Measurements from ENCODE around the gene JMJD6.

JMJD6 gene

GRCh38 chr17:76697702-76698465 lies 28.5 kb downstream of the JMJD6 start:
- DNase-seq (ENCODE audit: low read depth in 2 of 2), result no peak

- DNase-seq (ENCODE audit: low read depth in 2 of 2), result no peak
Measured at GRCh38 chr17:76696763-76697701, 29.4 kb downstream of the JMJD6 start.

GRCh38 chr17:76695059-76695831 lies 31.2 kb downstream of the JMJD6 start:
- no peak for DNase-seq (ENCODE audit: low read depth in 2 of 2)

- DNase-seq (ENCODE audit: low read depth in 2 of 2), result no peak
Measured at GRCh38 chr17:76691379-76692191, 34.8 kb downstream of the JMJD6 start.

GRCh38 chr17:76690596-76691280 lies 35.7 kb downstream of the JMJD6 start:
- DNase-seq (ENCODE audit: low read depth in 2 of 2), result no peak

- DNase-seq (ENCODE audit: low read depth in 2 of 2), result no peak
Measured at GRCh38 chr17:76689859-76690258, 36.5 kb downstream of the JMJD6 start.

- DNase-seq (ENCODE audit: low read depth in 2 of 2), result no peak
Measured at GRCh38 chr17:76688165-76688622, 38.2 kb downstream of the JMJD6 start.

- no peak for DNase-seq (ENCODE audit: low read depth in 2 of 2)
Measured at GRCh38 chr17:76687298-76688164, 38.9 kb downstream of the JMJD6 start.

- no peak for DNase-seq (ENCODE audit: low read depth in 2 of 2)
Measured at GRCh38 chr17:76686538-76687297, 39.7 kb downstream of the JMJD6 start.

- DNase-seq (ENCODE audit: low read depth in 2 of 2), result no peak
Measured at GRCh38 chr17:76685846-76686245, 40.6 kb downstream of the JMJD6 start.

GRCh38 chr17:76685366-76685765 lies 41.0 kb downstream of the JMJD6 start:
- no peak for DNase-seq (ENCODE audit: low read depth in 2 of 2)

GRCh38 chr17:76684756-76685155 lies 41.6 kb downstream of the JMJD6 start:
- DNase-seq (ENCODE audit: low read depth in 2 of 2), result no peak

GRCh38 chr17:76683921-76684745 lies 42.3 kb downstream of the JMJD6 start:
- no peak for DNase-seq (ENCODE audit: low read depth in 2 of 2)

GRCh38 chr17:76683011-76683755 lies 43.2 kb downstream of the JMJD6 start:
- no peak for DNase-seq (ENCODE audit: low read depth in 2 of 2)

GRCh38 chr17:76682296-76682695 lies 44.1 kb downstream of the JMJD6 start:
- DNase-seq (ENCODE audit: low read depth in 2 of 2), result no peak

GRCh38 chr17:76681222-76682137 lies 44.9 kb downstream of the JMJD6 start:
- peak; percentile 32 to 36 for DNase-seq (ENCODE audit: low read depth in 2 of 2)
